Effector CD8-positive, alpha-beta T cell (primary cell): ENCODE measurements around the gene POTEH.
"Not testable (repeated sequence)": the region's sequence is repeated elsewhere in the genome, so short reads cannot be mapped to it uniquely, and the experiment has no call there.

Experiments
- DNase-seq: peaks from one replicate; lab custom pipeline; 2025; lab: John Stamatoyannopoulos, UW

The POTEH gene

GRCh38 chr22:15738157-15738908 is 48.5 kb downstream of the POTEH start:
- DNase-seq: not testable (repeated sequence)

- not testable (repeated sequence) for DNase-seq
These were observed 49.1 kb downstream of the POTEH start for GRCh38 chr22:15738909-15739391.

- not testable (repeated sequence) for DNase-seq
These were observed 58.0 kb downstream of the POTEH start for GRCh38 chr22:15747636-15748323.

DNA sequence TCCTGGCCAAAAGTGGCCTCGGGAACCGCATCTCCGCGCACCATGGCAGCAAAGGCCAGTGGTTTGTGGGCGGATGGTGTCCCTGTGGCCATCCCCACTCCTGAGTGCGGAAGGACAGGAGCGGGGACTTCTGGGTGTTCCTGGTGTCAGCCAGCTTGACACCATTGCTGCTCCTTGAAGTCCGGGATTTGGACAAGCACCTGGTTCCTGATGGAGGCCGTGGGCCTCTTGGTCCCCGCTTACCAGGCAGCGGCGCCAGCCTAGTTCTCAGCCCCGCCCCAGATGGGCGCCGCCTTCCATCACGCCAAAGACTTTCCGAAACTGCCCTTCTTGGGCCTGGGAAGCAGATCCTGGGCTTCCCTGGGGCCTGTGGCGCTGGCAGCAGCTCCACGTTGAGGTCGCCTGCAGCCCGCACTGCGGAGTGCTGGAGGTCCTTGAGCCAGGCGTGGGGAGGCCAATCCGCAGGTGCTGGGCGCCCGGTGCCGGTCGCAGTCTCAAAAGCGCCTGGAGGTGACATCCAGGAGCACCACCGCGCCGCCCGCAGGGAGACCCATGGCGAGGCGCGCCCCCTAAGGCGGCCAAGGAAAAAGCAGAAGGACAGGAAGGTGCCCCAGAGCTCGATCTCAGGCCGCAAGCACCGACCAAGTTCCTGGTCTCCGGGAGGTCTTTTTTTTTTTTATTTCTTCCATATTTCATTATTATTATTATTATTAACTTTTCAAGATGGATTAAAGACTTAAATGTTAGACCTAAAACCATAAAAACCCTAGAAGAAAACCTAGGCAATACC is 59.5 kb downstream of the POTEH start:
- not testable (repeated sequence) for DNase-seq

- DNase-seq: not testable (repeated sequence)
These were observed 69.7 kb downstream of the POTEH start for GRCh38 chr22:15759443-15760097.

DNA sequence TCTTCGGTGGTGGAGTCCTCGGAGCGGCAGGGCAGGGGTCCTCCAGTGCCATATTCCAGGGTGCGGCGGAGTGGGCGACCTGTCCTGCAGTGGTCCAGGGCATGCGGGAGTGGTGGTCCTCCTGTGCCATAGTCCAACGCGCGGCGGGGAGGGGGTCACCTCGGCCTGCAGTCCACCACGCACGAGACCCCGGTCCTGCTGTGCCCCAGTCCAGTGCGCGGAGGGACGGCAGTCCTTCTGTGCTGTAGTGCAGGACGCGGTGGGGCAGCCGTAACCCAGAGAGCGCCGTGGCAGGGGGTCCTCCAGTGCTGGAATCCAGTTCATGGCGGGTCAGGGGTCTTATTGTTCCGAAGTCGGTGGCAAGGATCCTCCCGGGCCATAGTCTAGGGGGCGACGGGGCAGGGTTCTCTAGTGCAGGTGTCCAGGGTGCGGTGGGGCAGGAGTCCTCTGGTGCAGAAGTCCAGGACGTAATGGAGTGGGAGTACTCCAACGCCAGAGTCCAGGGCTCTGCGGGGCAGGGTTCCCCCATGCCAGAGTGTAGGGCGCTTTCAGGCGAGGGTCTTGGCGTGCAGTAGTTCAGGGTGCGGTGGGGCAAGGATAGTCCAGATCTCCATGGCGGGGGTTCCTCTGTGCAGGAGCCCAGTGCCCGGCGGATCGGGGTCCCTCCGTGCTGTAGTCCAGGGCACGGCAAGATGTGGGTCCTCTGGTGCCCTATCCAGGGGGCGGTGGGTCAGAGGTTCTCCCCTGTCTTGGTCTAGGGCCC is 70.7 kb downstream of the POTEH start:
- DNase-seq: not testable (repeated sequence)

GRCh38 chr22:15761151-15761777 is 71.4 kb downstream of the POTEH start:
- not testable (repeated sequence) for DNase-seq

GRCh38 chr22:15763559-15763958 is 73.7 kb downstream of the POTEH start:
- not testable (repeated sequence) for DNase-seq
